K562 (cell line): Measurements from ENCODE around the gene SERPINA5.

ENCODE experiments used
- CTCF ChIP-seq, 3 experiments: IDR thresholded peaks in 2 of 3; conservative IDR thresholded peaks in 1 of 3; 2 replicates each; pipeline ENCODE4 v1.5.1; 2011 to 2012; ENCODE audit warnings: low read length in 3 of 3, mild to moderate bottlenecking in 3 of 3, control low read depth in 2 of 3, improper control_type of control experiment in 1 of 3, inconsistent platforms in 1 of 3, low read depth in 1 of 3, mixed read lengths in 1 of 3, moderate library complexity in 1 of 3; ENCODE audit not compliant: insufficient read depth in 2 of 3
- MTA2 ChIP-seq: fragments of 450-650 bp; IDR thresholded peaks from 2 replicates; pipeline ENCODE4 v1.6.1; 2016; ENCODE audit warnings: low read depth
- ZNF551 ChIP-seq: fragments of 250-450 bp; sonication (Bioruptor Pico); IDR thresholded peaks from 2 replicates; pipeline ENCODE4 v1.5.0; 2021; ENCODE audit warnings: mild to moderate bottlenecking, moderate library complexity

- TF ChIP-seq CTCF (IDR thresholded peaks at IDR 0.05 in 2 of 3, conservative IDR thresholded peaks at IDR 0.05 in 1 of 3; ENCODE audit: insufficient read depth in 2 of 3, low read depth in 1 of 3, low read length in 3 of 3) (no peak), MTA2 (no peak), ZNF551 (no peak)
Observed at GRCh38 chr14:94615823-94616570, 34.8 kb downstream of the SERPINA5 start.
